Mesendoderm (in vitro differentiated cells): ENCODE data around the gene TNFRSF9.
A peak's percentile ranks its signal among the peaks of the same experiment; 100 is the strongest.

Experiments used
- DNase-seq: peaks from one replicate; pipeline ENCODE4 v3.0.0; 2013
- H2AK5ac ChIP-seq: 2 replicates; pipeline ENCODE4 v1.6.1; 2013; ENCODE audit warnings: low read length, inconsistent platforms
- H2BK120ac ChIP-seq: 2 replicates; pipeline ENCODE4 v1.6.1; 2013; ENCODE audit warnings: low read depth, mild to moderate bottlenecking, low read length, moderate library complexity, mixed read lengths
- H2BK15ac ChIP-seq: replicated peaks from 2 replicates; pipeline ENCODE4 v1.6.1; 2013; ENCODE audit warnings: low read depth, mild to moderate bottlenecking, moderate library complexity
- H2BK5ac ChIP-seq: 2 replicates; pipeline ENCODE4 v1.6.1; 2013; ENCODE audit warnings: low read length, inconsistent platforms
- H3K18ac ChIP-seq: 2 replicates; pipeline ENCODE4 v1.6.1; 2013; ENCODE audit warnings: mild to moderate bottlenecking, low read length, mixed read lengths
- H3K23ac ChIP-seq: one replicate; pipeline ENCODE4 v1.6.1; 2013; ENCODE audit warnings: low read length
- H3K27ac ChIP-seq: 2 replicates; pipeline ENCODE4 v1.5.1; 2013; ENCODE audit warnings: low read depth, mild to moderate bottlenecking, inconsistent platforms, low read length, moderate library complexity
- H3K27me3 ChIP-seq: 2 replicates; pipeline ENCODE4 v1.6.1; 2013; ENCODE audit warnings: low read length, control low read depth, mild to moderate bottlenecking, inconsistent platforms; ENCODE audit not compliant: insufficient read depth, poor library complexity
- H3K36me3 ChIP-seq: 2 replicates; pipeline ENCODE4 v1.6.1; 2013; ENCODE audit warnings: low read length, inconsistent platforms; ENCODE audit not compliant: control insufficient read depth, insufficient read depth
- H3K4ac ChIP-seq: one replicate; pipeline ENCODE4 v1.6.1; 2013; ENCODE audit warnings: low read depth, mild to moderate bottlenecking, low read length, moderate library complexity
- H3K4me1 ChIP-seq: 2 replicates; pipeline ENCODE4 v1.6.1; 2013; ENCODE audit warnings: low read depth, low read length, inconsistent platforms; ENCODE audit not compliant: control insufficient read depth
- H3K4me2 ChIP-seq: 2 replicates; pipeline ENCODE4 v1.6.1; 2013; ENCODE audit warnings: low read length
- H3K4me3 ChIP-seq: 2 replicates; pipeline ENCODE4 v1.5.1; 2013; ENCODE audit warnings: mild to moderate bottlenecking, low read length
- H3K56ac ChIP-seq: one replicate; pipeline ENCODE4 v1.6.1; 2013; ENCODE audit warnings: low read length
- H3K79me1 ChIP-seq: 2 replicates; pipeline ENCODE4 v1.6.1; 2013; ENCODE audit warnings: low read length, inconsistent platforms
- H3K79me2 ChIP-seq: 2 replicates; pipeline ENCODE4 v1.6.1; 2013; ENCODE audit warnings: mild to moderate bottlenecking, low read length; ENCODE audit not compliant: control insufficient read depth, insufficient read depth
- H3K9ac ChIP-seq: 2 replicates; pipeline ENCODE4 v1.6.1; 2013; ENCODE audit warnings: low read length, inconsistent platforms
- H4K5ac ChIP-seq: one replicate; pipeline ENCODE4 v1.6.1; 2013; ENCODE audit warnings: low read length
- H4K8ac ChIP-seq: one replicate; pipeline ENCODE4 v1.6.1; 2013; ENCODE audit warnings: low read depth, mild to moderate bottlenecking, control low read depth, low read length, moderate library complexity
- WGBS: extraction: QIAGEN DNeasy Blood & Tissue Kit; methylation state at CpG from one replicate; pipeline ENCODE4 v1.1.7; 2013; ENCODE audit warnings: low lambda C conversion rate, missing lambda C conversion rate; ENCODE audit not compliant: insufficient coverage; ENCODE audit errors: extremely low coverage; 5-methylcytosine and 5-hydroxymethylcytosine counted together

Gene TNFRSF9

DNA sequence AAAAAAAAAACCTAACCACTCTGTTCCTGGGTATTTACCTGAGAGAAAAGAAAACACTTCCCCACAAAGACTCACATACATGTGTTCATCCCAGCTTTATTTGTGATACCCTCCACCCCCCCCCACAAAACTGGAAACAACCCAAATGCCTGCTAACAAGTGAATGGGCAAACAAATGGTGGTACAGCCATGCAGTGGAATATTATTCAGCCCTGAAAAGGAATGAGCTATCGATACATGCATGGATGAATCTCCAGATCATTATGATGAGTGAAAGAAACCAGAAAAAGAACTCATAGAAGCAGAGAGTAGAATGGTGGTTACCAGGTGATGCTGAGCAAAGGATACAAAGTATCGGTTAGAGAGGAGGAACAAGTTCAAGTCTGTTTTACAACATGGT, 49.8 kb downstream of the TNFRSF9 start:
- H3K56ac ChIP-seq = no peak overlapping the region

DNA sequence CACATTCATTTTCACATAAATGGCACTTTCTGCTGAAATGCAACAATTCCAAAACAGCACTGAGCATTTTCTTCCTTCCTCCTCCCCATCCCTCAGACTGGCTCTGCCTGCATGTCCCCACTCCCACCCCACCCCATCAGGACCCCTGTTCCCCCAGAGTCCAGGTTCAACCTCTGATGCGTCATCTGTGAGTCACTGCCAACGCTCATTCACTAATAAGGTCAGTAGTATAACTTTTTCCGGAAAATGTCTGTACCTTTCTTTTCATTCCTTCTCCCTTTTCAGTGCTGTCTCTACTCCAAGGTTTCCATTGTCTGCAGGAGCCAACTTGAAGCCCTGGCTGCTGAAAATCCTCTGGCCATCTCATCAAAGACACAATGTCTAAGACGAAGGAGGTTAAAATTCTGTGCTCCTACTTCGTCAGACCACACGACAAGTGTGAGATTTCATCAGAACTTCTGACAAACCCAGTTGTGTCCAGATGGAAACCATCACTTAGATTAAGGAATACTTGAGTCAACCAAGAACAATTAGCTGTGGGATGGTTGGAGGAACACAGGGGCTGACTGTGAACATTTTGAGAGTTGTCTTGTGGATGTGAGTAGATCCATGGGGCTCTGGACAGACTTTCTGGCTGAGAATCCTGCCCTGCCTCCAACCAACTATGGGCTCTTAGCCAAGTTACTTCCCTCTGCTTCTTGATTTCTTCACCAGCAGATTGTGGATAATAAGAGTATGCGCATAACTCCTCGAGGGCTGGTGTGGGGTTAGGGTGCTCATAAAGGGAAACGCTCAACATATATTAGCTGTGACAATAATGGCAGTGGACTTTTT, 52.2 kb downstream of the TNFRSF9 start:
- no peak overlapping the region for H4K5ac ChIP-seq
- no peak overlapping the region for H3K23ac ChIP-seq
- no peak overlapping the region for H2BK120ac ChIP-seq
- H3K56ac ChIP-seq = no peak overlapping the region
- no peak for DNase-seq
- no CpG with 5 or more reads among the region's 9 CpGs for WGBS
- H3K36me3 ChIP-seq = no peaks in the 10 kb centered on the region
- no peak overlapping the region for H3K27ac ChIP-seq
- no peak overlapping the region for H2BK5ac ChIP-seq
- H3K4me3 ChIP-seq = no peak overlapping the region
- no peaks in the 10 kb centered on the region for H3K4me1 ChIP-seq
- H3K18ac ChIP-seq = no peak overlapping the region
- H3K4ac ChIP-seq = no peak overlapping the region
- no peak overlapping the region for H2BK15ac ChIP-seq
- no peaks in the 10 kb centered on the region for H3K79me1 ChIP-seq
- no peaks in the 10 kb centered on the region for H3K27me3 ChIP-seq
- H3K4me2 ChIP-seq = no peak overlapping the region
- no peak overlapping the region for H4K8ac ChIP-seq
- H2AK5ac ChIP-seq = no peak overlapping the region
- H3K79me2 ChIP-seq = no peaks in the 10 kb centered on the region
- H3K9ac ChIP-seq = no peak overlapping the region

More for the DNA sequence above, 49.8 kb downstream of the TNFRSF9 start:
- Histone ChIP-seq H3K79me1 (no peaks in the 10 kb centered on the region), H3K4me3 (no peak overlapping the region), H2AK5ac (no peak overlapping the region), H2BK15ac (no peak overlapping the region), H3K18ac (no peak overlapping the region), H4K5ac (no peak overlapping the region), H3K23ac (no peak overlapping the region), H3K4me2 (no peak overlapping the region), H3K79me2 (no peaks in the 10 kb centered on the region), H3K27ac (no peak overlapping the region), H3K27me3 (no peaks in the 10 kb centered on the region), H4K8ac (no peak overlapping the region), H3K9ac (no peak overlapping the region), H3K4me1 (no peaks in the 10 kb centered on the region), H3K36me3 (no peaks in the 10 kb centered on the region), H3K4ac (no peak overlapping the region), H2BK5ac (no peak overlapping the region), H2BK120ac (no peak overlapping the region)
- no peak for DNase-seq
- no CpG with 5 or more reads among the region's 2 CpGs for WGBS

DNA sequence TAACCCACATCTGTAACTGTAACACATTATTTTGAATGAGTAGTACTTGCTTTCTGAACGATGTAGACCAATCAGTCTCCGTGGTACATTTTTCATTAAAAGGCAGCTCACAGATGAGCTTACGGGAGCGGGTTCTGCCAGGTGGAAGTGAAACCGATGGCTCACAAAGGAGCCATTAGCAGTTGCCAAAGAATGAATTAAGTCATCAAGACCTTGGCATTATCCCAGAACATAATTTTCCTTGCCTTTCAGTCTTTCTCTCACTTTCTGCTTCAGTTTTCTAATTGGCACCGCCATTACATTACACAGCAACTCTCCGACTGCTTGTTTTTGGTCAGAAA, 54.3 kb downstream of the TNFRSF9 start:
- no peak overlapping the region for H2BK5ac ChIP-seq
- no peaks in the 10 kb centered on the region for H3K27me3 ChIP-seq
- no peaks in the 10 kb centered on the region for H3K79me2 ChIP-seq
- H3K79me1 ChIP-seq = no peaks in the 10 kb centered on the region
- no CpG with 5 or more reads among the region's 7 CpGs for WGBS
- H2BK120ac ChIP-seq = no peak overlapping the region
- no peak overlapping the region for H3K4me3 ChIP-seq
- no peak overlapping the region for H4K8ac ChIP-seq
- H2BK15ac ChIP-seq = no peak overlapping the region
- H3K27ac ChIP-seq = no peak overlapping the region
- no peaks in the 10 kb centered on the region for H3K36me3 ChIP-seq
- H4K5ac ChIP-seq = no peak overlapping the region
- no peak overlapping the region for H2AK5ac ChIP-seq
- H3K4ac ChIP-seq = no peak overlapping the region
- no peaks in the 10 kb centered on the region for H3K4me1 ChIP-seq
- H3K18ac ChIP-seq = no peak overlapping the region
- H3K9ac ChIP-seq = no peak overlapping the region
- H3K23ac ChIP-seq = no peak overlapping the region
- no peak overlapping the region for H3K56ac ChIP-seq
- DNase-seq = no peak
- no peak overlapping the region for H3K4me2 ChIP-seq

DNA sequence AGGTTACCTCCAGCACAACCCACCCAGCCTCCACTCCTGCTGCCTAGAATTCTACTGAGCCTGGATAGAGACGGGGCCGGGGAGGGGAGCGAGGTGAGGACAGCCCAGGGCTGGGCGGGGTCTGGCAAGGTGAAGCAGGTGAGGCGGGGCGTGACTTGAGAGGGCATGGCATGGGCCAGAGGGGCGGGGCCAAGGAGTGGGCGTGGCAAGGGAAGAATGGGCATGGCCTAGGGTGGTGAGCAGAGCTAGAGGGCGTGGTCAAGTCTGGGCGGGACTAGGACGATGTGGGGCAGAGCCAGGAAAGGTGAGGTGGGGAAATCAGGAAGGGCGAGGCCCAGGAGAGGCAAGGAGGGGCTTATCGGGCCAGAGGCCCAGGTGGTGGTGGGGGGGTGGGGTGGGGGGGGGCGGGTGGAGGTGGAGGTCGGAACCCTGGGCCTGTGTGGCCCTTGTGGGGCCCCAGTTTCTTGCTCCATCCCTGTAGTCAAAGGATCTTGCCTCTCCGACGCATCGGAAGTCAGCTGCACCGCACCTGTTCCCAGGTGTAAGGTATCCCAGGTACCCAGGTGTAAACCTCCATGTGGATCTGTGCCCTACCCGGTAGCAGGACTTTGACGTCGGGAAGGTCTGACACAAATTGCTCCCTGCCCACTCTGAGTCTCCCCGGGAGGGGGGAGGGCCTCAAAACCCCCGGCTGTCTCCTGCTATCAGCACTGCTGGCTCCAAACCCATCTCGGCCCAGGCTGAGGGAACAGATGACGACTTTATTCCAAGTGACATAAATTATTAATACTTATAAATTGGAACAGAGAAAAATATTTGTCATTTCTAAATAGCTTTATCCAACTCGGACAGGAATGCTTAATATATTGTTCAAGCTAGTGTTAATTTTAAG, 54.9 kb downstream of the TNFRSF9 start:
- Histone ChIP-seq H3K36me3 (no peaks in the 10 kb centered on the region), H3K79me2 (no peaks in the 10 kb centered on the region), H3K18ac (no peak overlapping the region), H2AK5ac (no peak overlapping the region), H3K27me3 (no peaks in the 10 kb centered on the region), H4K8ac (no peak overlapping the region), H3K27ac (no peak overlapping the region), H2BK5ac (no peak overlapping the region), H3K79me1 (no peaks in the 10 kb centered on the region), H3K9ac (no peak overlapping the region), H2BK120ac (no peak overlapping the region), H3K4ac (no peak overlapping the region), H4K5ac (no peak overlapping the region), H3K4me2 (peak overlapping the region; percentile 13), H3K4me1 (no peaks in the 10 kb centered on the region), H2BK15ac (no peak overlapping the region), H3K56ac (no peak overlapping the region), H3K4me3 (no peak overlapping the region), H3K23ac (no peak overlapping the region)
- no CpG with 5 or more reads among the region's 27 CpGs for WGBS
- DNase-seq = peak; percentile 93

DNA sequence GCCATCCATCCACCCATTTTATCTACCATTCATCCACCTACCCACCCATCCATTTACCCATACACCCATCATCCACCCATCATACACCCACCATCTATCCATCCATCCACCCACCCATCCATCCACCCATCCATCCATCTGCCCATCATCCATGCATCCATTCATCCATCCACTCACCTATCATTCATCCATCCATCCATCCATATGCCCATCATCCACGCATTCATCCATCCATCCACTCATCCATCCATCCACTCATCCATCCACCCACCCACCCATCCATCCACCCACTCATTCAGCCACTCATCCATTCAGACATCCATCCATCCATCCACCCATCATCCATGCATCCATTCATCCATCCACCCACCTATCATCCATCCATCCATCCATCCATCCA, 55.9 kb downstream of the TNFRSF9 start:
- Histone ChIP-seq H2BK120ac (no peak overlapping the region), H3K4me1 (no peaks in the 10 kb centered on the region)
- WGBS = no CpG with 5 or more reads among the region's 1 CpG

More for the DNA sequence above, 55.9 kb downstream of the TNFRSF9 start:
- Histone ChIP-seq H3K36me3 (no peaks in the 10 kb centered on the region), H3K56ac (no peak overlapping the region), H4K5ac (no peak overlapping the region), H4K8ac (no peak overlapping the region), H3K4ac (no peak overlapping the region), H2BK15ac (no peak overlapping the region), H3K9ac (no peak overlapping the region), H3K23ac (no peak overlapping the region), H2BK5ac (no peak overlapping the region), H3K27ac (no peak overlapping the region), H3K18ac (no peak overlapping the region), H3K4me3 (no peak overlapping the region), H3K79me1 (no peaks in the 10 kb centered on the region), H3K79me2 (no peaks in the 10 kb centered on the region), H3K27me3 (no peaks in the 10 kb centered on the region), H3K4me2 (no peak overlapping the region), H2AK5ac (no peak overlapping the region)
- no peak for DNase-seq
